HUDEP-2 (cell line): ENCODE results near the gene ATP4B.

Experiments
- DNase-seq, 76 experiments: peaks; one replicate each; lab custom pipeline; 2025; ENCODE audit not compliant: unreplicated experiment in 76 of 76; lab: John Stamatoyannopoulos, UW

The ATP4B gene

GRCh38 chr13:113609616-113610015 lies 48.4 kb downstream of the ATP4B start:
- no peak for DNase-seq

GRCh38 chr13:113608967-113609533 lies 48.9 kb downstream of the ATP4B start:
- DNase-seq: no peak

DNA sequence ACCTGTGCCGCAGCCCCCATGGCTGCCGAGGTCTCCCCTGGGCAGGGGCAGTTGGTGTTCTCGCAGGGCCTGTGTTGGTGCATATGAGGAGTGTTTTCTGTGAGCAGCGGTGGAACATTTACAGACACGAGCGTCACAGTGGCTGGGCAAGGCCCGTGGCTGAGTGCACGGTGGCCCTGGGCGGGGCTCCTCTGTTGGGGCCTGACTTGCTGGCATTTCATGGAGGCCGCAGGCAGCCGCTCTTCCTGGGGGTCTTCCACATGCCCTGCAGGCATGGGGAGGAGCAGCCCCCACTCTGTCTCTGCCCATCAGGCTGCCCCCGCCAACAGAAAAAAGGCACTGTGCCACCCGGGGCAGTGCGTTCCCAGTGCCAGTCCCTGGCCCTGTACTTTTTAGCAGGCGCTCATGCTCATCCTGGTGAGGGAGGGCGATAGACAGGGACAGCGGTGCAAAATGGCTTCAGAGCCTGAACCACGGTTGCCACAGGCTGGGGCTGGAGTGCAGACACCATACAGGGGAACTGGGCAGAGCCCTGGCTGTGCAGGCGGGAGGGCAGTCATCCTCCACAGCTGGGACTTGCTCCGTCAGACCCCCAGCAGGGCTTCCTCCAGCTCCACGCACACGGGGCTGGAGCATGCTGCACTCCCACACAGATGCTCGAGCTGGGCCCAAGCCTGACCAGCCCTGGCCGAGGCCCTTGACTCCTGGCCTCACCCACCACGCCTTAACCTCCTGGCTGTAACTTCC lies 49.9 kb downstream of the ATP4B start:
- DNase-seq: no peak

GRCh38 chr13:113607056-113607888 lies 50.7 kb downstream of the ATP4B start:
- no peak for DNase-seq

- DNase-seq: no peak
Observed at GRCh38 chr13:113605866-113606438, 52.0 kb downstream of the ATP4B start.

DNA sequence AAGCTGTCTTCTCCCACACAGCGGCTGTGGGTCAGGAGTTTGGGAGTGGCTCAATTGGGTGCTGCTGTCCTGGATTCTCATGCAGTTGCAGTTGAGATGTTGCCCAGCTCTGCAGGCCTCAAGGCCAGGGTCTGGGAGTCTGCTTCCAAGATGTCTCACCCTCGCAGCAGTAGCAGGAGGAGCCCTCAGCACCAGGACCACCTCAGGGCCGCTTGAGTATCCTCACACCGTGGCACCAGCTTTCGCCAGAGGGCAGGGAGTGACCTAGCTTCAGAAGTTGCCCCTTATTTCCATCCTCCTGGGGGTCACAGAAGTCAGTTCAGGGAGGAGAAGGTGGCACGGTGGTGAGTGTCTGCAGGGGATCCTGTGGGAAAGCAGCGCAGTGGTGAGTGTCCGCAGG lies 52.5 kb downstream of the ATP4B start:
- DNase-seq: no peak

DNA sequence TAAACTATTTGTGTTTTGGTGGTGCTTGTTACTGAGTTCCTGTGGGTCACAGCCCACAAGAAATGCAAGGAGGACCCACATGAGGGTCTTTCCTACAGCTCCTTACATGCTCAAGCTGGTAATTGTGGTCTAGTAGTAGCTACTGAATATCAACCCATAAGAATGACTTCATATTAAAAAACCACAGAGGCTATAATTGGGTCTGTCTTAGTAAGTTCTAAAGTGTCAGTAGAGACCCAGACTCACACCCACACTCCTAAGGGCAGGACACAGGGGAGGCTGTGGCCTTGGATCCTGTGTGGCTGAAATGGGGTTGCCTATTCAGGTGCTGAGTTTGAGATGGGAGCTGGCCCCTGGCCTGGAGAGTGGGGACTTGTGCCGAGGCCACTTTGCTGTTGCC lies 53.8 kb downstream of the ATP4B start:
- no peak for DNase-seq

DNA sequence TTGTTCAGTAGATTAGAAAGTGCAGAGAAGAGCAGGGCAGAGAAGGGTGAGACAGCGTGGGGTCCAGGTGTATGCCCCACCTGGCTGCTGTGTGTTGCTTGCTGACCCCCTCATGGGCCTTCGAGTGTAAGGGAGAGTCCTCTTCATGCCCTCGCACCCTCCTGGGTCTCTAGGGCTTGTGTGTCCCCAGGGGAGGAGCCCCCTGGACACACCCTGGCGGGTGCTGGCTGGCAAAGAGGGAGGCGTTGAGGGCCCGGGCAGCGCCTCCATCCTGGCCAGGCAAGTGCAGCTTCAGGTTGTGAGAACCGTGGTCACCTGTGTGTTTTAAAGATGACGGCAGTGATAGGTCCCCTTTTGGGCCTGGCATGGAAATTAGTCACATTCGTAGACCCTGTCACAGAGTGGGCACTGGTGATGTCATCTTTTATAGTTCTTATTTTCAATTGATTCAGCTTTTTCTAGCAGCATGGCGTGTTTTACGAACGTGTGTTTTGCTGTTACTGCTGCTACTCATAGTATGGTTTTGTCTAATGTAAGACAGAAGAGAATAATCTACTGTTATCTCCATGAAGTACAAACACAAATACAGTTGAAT lies 54.8 kb downstream of the ATP4B start:
- no peak for DNase-seq

GRCh38 chr13:113602291-113602988 lies 55.6 kb downstream of the ATP4B start:
- no peak for DNase-seq

DNA sequence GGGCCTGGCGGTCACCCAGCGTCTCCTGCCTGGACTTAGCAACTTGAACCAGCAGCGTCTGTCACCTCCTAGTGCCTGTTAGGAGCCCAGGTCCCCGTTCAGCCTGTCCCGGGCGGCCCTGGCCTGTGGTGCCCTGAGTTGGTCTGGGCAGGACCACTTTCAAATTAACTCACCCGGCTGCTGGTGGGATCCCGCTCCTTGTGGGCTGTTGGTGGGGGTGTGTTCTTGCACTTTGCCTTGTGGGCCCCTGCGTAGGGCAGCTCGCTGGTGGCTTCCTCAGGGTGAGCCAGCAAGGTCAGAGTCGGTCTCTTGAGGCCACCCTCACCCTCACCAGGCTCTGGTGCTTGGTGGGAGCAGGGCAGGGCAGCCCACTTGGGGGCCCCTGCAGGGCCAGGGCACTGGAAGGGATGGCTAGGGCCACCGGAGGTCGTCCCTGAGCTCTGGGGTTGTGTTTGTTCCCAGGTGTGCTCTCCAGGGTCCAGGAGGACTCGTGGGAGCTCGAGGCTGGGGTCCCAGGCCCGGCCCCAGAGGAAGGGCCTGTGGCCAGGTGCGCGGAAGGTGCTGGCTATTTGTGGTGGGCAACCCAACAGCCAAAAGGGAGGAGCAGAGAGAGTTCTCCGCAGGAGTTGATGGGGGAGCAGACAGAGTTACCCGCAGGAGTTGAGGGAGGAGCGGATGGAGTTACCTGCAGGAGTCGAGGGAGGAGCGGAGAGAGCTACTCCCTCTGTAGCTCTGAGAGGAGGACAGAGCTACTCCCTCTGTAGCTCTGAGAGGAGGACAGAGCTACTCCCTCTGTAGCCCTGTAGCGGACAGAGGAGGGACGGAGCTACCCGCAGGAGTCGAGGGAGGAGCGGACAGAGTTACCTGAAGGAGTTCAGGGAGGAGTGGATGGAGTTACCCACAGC lies 56.6 kb downstream of the ATP4B start:
- DNase-seq: no peak

DNA sequence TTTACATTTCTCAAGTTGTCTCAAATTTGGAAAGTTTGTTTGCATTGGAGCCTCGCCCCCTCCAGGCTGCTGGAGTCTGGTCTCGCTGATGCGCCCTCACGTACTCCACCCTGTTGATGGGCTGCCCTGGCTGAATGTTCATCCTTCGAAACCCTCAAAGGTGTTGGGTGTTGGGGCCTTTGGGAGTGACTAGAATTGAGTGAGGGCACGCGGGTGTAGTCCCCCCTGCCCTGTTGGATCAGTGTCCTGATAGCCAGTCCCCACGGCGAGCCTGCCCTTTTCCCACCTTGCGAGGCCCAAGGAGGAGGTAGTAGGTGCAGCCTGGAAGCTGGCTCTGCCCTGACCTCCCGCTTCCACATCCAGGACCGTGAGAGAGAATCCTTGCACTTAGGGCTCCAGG lies 58.6 kb downstream of the ATP4B start:
- DNase-seq: no peak
